Measurements from ENCODE around the gene FCSK.
"Not testable (repeated sequence)": the region's sequence is repeated elsewhere in the genome, so short reads cannot be mapped to it uniquely, and the experiment has no call there.

Gene FCSK

DNA sequence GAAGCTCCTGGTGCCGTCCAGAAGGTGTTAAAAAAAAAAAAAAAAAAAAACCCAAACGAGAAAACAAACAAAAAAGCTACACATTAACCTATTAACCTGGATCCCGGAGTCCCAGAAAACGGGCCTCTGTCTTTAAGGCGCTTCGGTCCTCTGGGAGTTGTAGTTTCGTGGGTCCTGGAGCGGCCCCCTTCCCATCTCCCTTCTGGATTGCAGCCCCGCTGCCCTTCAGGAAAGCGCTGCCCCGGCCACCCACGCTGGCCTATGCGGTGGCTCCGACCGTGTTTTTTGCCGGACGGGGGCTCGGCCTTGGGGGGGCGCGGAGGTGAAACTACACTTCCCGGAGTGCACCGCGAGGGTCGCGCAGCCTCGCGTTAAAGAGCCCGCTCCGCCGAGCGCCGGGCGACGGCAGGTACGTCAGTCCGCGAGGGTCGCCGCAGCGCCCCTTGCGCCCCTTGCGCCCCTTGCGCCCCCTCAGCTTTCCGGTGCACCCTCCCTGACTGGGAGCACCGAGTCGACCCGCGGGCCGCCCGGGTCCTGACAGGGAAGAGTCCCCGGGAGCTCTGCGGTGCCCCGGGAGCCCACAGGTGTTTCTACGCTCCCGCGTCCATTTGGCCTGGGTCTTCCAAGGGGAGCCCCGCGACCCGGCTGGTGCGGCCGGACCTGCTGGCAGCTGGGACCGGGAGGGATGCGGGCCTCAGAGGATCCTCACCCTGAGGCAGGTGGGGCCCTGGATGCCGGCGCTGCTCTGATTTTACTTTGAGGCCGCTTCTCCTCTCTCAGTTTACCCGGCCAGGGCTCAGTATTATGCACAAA lies at the start of gene FCSK:
Gene FCSK, plus strand, starts transcription at position 374 of the 813 bp plus-strand sequence. CDS start 8,596 bp downstream, outside the sequence.
- DNase-seq (ENCODE audit: low spot score): peak; percentile 78

- not testable (repeated sequence) for DNase-seq (ENCODE audit: low spot score)
These were observed 48.3 kb upstream of the FCSK start for GRCh38 chr16:70406104-70406503.

DNA sequence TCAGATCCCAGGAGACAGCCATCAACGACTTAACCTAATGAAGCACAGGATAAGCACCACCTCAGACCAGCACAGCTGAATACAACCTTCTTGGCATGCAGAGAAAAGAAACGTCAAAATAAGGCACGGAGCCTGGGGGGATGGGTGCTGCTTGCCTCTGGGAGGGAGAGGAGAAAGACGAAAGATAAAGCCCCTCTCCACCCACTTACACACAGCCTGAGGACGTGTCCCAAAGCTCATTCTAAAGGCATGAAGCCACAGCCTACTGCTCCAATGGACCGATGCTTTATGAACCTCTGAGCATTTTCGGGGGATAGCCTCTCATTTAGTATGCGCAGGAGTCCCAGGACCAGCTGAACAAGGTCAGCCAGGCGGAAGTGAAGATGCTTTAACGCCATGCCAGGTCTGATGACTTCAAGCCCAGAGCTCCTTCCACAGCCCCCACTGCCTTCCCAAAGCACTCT lies 46.6 kb upstream of the FCSK start:
- no peak for DNase-seq (ENCODE audit: low spot score)

DNA sequence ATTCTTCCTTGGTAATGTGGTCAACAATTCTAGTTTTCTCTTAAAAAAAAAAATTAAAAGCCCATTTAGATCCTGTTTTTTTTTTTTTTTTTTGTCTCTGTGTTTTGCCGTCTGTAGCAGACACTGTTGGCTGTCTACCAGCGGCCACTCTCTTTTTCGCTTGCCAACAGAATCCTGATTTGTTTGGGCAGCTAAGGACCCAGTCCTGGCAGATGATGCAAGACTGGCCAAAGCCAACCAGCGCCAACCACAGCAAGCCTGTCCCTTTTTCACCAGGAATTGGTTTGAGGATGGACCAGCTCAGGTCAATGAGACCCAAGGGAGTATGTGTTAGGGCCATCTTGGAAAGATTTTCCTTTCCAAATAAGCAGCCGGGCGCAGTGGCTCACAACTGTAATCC lies 43.7 kb upstream of the FCSK start:
- no peak for DNase-seq (ENCODE audit: low spot score)

- no peak for DNase-seq (ENCODE audit: low spot score)
These were observed 42.0 kb upstream of the FCSK start for GRCh38 chr16:70412385-70412784.

- not testable (repeated sequence) for DNase-seq (ENCODE audit: low spot score)
These were observed 40.8 kb upstream of the FCSK start for GRCh38 chr16:70413572-70413971.

GRCh38 chr16:70416748-70417616 lies 37.4 kb upstream of the FCSK start:
- DNase-seq (ENCODE audit: low spot score): no peak

DNA sequence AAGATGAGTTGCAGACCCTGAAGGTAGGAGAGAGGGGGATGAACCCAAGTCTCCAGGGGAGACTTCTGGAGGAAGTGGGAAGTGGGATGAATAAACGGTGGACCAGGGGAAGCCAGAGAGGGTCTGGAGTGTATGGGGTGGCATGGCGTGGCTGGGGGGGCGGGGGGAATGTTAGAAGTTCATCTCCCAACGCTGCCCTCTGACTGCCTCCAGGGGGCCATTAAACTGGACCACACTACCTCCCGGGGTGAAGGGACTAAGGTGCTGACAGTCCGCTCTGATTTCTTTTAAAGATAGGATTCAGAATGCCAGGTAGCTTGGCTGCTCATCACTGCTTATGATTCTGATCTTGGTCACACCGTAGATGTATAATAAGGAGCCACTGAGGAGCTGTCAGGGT lies 36.7 kb upstream of the FCSK start:
- no peak for DNase-seq (ENCODE audit: low spot score)

- no peak for DNase-seq (ENCODE audit: low spot score)
These were observed 36.0 kb upstream of the FCSK start for GRCh38 chr16:70418274-70418992.

- DNase-seq (ENCODE audit: low spot score): no peak
These were observed 35.4 kb upstream of the FCSK start for GRCh38 chr16:70418993-70419318.

- DNase-seq (ENCODE audit: low spot score): no peak
These were observed 34.7 kb upstream of the FCSK start for GRCh38 chr16:70419384-70420327.

DNA sequence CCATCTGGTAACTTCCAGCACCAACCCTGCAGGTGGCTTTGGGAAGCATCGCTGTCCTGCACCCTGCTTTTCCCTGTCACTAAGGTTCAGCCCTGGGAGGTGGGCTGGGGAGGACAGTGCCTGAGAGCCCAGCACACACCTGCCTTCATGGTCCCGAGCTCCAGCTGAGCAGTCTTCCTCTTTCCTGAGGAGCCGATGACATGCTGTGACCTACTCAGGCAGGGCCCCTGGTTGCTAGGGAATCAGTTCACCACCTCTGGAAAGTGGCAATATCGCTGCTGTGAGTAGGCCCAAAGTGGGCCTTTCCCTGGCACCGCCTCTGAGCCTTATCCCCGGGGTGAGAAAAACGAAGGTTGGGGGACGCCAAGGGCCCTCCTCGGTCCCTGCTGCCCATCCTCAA lies 33.4 kb upstream of the FCSK start:
- no peak for DNase-seq (ENCODE audit: low spot score)

GRCh38 chr16:70421473-70422311 lies 32.7 kb upstream of the FCSK start:
- no peak for DNase-seq (ENCODE audit: low spot score)

DNA sequence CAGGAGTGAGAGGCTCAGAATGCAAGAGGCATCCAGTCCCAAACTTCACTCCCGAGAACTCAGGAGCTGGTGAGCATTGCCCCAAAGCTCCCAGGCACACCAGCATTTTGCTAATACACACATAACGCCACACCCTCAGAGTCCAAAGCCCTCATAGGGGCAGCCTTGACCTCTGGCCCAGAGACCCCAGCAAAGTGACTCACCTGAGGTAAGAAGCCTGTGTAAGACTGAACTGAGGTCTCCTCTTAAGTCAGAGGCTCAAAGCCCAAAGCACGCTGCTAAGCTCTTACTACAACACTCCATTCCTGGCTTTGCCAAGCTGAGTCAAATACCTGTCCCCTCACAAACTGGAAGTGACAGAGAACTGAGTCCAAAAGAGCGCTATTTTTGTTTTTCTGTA lies 31.9 kb upstream of the FCSK start:
- DNase-seq (ENCODE audit: low spot score): no peak

- no peak for DNase-seq (ENCODE audit: low spot score)
These were observed 26.6 kb upstream of the FCSK start for GRCh38 chr16:70427786-70428177.

GRCh38 chr16:70428178-70428998 lies 26.0 kb upstream of the FCSK start:
- peak; percentile 96 for DNase-seq (ENCODE audit: low spot score)

- DNase-seq (ENCODE audit: low spot score): no peak
These were observed 24.3 kb upstream of the FCSK start for GRCh38 chr16:70429888-70430666.

DNA sequence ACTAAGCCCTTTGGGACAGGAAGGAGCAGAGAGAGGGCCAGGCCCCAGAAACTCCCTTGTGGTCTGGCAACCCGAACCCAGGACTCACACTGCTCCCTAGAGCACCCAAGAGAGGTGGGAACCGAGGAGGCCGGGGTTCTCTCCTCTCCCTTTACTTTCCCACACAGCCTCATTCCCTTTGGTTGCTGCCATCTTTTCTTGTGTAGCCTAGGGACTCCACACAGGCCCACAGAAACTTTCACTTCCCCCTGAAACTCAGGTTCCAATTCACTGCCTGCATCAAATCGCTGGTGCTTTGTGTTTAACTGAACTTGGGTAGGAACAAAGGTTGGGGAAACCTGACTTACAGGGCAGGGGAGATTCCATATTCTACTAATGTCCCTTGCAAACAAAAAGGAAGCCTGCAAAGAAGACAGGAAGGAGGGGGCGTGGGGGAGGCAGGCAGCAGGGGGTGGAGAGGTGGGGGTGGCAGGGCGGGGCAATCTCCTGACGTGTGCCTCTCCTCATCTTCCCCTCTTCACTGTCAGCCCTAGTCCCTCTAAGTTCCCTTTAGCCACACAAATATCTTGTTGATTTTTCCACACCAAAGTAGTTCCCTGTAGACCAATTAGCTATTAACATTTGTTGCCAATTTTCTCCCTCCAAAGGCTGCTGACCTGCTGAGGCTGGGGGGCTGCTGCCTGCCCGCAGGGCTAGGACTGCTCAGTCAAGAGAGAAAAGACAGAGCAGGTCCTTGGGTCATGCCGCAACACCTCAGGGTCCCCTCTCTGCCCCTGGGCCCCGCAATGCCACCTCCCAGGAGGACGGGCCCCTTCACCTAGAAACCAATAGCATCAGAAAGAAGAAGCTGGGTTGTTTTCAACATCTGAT lies 23.5 kb upstream of the FCSK start:
- DNase-seq (ENCODE audit: low spot score): no peak

Data from AG08395 (cell line).